ENCODE measurements around the gene TXK.

Gene TXK

GRCh38 chr4:48017108-48017571 lies 116.9 kb downstream of the TXK start:
- TF ChIP-seq, protein P1, sequence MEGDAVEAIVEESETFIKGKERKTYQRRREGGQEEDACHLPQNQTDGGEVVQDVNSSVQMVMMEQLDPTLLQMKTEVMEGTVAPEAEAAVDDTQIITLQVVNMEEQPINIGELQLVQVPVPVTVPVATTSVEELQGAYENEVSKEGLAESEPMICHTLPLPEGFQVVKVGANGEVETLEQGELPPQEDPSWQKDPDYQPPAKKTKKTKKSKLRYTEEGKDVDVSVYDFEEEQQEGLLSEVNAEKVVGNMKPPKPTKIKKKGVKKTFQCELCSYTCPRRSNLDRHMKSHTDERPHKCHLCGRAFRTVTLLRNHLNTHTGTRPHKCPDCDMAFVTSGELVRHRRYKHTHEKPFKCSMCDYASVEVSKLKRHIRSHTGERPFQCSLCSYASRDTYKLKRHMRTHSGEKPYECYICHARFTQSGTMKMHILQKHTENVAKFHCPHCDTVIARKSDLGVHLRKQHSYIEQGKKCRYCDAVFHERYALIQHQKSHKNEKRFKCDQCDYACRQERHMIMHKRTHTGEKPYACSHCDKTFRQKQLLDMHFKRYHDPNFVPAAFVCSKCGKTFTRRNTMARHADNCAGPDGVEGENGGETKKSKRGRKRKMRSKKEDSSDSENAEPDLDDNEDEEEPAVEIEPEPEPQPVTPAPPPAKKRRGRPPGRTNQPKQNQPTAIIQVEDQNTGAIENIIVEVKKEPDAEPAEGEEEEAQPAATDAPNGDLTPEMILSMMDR (conservative IDR thresholded peaks at IDR 0.05; ENCODE audit: low read length), result no peak
- peak; percentile 11 for DNase-seq (ENCODE audit: low read depth)
- H3K4me3 ChIP-seq (ENCODE audit: low read length), result peak overlapping the region; percentile 58
